Fibroblast of gingiva (primary cell): ENCODE data around the gene TDRD5.
A peak's percentile ranks its signal among the peaks of the same experiment; 100 is the strongest.
"Not testable (repeated sequence)": the region's sequence is repeated elsewhere in the genome, so short reads cannot be mapped to it uniquely, and the experiment has no call there.

Experiments
- DNase-seq: peaks from one replicate; pipeline ENCODE4 v3.0.0-alpha.2; 2011; ENCODE audit warnings: low read depth

The TDRD5 gene

DNA sequence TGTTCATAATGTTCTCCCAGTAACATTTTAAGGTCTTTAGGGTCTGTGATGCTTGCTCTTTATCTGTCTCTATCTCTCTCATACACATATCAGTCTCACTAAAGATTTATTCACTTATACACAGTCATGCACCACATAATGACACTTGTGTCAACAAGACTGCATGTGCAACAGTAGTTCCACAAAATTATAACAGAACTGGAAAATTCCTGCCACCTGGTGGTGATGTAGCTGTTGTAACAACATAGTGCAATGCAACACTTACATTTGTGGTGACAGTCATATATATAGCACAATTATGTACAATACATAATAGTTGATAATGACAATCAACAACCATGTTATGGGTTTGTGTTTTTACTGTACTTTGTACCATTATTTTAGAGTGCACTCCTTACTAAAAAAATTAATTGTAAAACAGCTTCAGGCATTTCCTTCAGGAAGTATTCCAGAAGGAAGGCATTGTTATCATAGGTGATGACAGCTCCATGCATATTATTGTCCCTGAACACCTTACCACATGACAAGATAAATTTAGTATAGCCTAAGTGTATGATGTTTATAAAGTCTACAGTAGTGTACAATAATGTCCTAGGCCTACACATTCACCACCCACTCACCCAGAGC is 8.1 kb downstream of the TDRD5 start:
- DNase-seq, result no peak

DNA sequence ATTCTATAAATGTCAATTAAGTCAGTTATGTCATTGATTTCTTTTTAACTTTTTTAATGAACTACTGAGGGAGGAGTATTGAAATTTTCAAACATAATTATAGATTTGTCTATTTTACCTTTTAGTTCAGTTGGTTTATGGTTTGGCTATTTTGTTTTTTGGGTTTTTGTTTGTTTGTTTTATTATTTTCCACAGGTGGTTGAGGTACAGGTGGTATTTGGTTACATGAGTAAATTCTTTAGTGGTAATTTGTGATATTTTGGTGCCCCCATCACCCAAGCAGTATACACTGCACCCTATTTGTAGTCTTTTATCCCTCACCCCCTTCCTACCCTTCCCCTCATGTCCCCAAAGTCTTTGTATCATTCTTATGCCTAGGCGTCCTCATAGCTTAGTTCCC is 9.5 kb downstream of the TDRD5 start:
- DNase-seq, result no peak

DNA sequence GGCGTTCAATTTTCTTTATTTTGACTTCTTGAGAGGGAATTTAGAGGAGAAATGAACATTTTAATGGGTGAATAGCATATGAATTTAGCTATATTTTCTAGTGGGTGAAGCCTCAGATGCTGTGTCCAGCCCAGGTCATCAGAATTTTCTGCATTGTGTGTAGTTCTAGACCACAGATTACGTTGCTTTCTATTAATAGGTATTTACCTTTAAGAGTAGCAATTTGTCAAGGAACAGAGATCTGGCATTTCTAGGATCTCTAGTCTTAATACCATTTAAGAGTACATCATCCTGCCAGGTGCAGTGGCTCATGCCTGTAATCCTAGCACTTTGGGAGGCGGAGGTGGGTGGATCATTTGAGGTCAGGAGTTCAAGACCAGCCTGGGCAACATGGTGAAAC is 20.7 kb downstream of the TDRD5 start:
- no peak for DNase-seq

DNA sequence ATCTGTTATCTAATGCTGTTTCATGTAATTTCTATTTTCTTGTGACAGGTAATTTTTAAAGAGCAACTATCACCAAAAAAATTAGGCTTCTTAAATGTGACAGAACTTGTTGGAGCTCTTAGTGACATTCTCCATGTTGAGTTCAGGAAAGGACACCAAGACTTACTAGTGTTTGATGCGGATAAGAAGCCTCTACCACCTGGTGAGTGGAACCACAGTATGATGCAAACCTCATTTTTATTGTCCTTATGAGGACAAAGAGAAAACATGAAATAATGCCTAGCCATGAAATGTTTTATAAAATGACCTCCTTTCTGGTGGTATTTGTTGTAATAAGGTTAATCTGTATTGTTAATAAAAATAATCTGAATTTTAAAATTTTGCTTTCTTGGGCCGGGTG is 39.1 kb downstream of the TDRD5 start:
- DNase-seq, result no peak

DNA sequence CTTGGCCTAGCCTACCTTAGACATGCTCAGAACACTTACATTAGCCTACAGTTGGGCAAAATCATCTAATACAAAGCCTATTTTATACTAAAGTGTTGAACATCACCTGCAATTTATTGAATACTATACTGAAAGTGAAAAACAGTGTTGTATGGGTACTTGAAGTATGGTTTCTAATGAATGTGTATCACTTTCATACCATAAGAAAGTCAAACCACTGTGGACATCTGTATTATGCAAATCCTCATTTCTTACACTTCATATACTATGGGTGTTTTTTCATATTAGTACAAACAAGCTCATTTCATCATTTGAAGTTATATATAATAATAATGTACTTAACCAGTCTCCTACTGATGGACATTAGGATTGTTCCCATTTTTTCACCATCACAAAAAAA is 41.2 kb downstream of the TDRD5 start:
- no peak for DNase-seq

DNA sequence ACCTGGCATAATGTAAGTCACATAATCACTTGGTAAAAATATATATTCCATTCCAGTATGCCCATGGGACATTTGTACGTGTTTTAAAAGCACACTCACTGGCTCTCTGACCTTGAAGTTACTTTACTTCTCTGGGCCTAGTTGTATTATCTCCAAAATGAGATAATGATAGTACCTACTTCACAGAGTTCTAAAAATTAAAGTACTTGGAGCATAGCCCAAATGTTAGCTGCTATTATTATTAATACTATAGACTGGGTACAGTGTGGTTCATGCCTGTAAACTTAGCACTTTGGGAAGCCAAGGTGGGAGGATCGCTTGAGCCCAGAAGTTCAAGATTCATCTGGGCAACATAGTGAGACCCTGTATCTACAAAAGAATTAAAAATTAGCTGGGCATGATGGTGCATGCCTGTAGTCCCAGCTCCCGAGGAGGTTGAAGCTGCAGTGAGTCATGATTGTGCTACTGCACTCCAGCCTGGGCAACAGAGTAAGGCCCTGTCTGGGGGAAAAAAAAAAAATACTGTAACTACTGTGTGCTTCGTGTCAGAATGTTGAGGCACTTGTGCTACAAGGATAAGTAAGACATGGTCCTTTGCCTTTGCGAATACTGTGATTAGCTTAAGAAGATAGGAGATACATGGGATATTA is 45.7 kb downstream of the TDRD5 start:
- no peak for DNase-seq

DNA sequence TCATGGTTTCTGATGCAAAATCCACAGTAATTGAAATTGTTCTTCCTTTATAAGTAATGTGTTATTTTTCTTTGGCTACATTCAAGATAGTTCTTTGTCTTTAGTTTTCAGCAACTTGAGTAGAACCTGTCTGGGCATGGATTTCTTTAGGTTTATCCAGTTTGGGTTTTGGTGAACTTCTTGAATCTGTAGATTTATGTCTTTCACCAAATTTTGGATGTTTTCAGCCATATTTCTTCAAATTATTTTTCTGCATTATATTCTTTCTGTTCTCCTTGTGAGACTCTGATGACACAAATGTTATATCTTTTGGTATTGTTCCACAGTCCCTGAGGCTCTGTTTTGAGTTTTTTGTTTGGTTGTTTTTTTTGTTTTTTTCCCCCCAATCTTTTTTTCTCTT is 69.4 kb downstream of the TDRD5 start:
- no peak for DNase-seq

DNA sequence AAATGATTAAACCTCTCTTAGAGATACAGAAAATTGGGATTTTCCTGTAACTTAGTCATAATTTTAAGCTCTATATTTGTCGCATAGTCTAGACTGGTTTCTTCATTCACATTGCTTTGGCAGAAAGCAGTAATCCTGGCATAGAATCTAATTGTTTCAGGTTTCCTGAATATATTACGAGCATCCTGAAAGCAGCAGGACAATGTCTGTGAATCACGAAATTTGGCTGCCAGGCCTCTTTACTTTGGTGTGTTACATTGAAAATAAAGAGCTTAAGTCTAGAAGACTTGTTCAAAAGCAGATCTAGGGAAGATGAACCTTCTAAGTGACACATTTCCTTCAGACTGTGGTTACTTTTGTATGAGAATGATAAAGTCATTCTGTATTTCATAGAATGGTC is 72.2 kb downstream of the TDRD5 start:
- no peak for DNase-seq

DNA sequence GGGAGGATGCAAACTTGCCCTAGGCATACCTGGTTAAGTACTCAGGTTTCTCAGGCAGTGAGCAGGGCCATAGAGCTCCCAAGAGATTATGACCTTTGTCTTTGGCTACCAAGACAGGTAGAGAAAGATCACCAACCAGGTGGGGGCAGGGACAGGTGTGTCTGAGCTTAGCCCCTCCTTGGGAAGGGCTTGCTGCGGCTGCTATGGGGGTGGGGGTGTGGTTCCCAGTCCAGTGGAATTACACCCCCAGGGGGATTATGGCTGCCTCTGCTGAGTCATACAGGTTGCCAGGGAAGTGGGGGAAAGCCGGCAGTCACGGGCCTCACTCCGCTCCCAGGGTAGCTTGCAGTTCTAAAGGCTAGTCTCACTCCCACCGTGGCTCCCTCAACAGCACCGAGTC is 86.2 kb downstream of the TDRD5 start:
- DNase-seq, result no peak

DNA sequence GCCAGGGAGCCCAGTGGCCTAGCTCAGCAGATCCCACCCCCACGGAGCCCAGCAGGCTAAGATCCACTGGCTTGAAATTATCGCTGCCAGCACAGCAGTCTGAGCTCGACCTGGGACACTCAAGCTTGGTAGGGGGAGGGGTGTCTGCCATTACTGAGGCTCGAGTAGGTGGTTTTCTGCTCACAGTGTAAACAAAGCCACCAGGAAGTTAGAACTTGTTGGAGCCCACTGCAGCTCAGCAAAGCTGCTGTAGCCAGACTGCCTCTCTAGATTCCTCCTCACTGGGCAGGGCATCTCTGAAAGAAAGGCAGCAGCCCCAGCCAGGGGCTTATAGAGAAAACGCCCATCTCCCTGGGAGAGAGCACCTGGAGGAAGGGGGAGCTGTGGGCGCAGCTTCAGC is 102.9 kb downstream of the TDRD5 start:
- DNase-seq, result not testable (repeated sequence)

DNA sequence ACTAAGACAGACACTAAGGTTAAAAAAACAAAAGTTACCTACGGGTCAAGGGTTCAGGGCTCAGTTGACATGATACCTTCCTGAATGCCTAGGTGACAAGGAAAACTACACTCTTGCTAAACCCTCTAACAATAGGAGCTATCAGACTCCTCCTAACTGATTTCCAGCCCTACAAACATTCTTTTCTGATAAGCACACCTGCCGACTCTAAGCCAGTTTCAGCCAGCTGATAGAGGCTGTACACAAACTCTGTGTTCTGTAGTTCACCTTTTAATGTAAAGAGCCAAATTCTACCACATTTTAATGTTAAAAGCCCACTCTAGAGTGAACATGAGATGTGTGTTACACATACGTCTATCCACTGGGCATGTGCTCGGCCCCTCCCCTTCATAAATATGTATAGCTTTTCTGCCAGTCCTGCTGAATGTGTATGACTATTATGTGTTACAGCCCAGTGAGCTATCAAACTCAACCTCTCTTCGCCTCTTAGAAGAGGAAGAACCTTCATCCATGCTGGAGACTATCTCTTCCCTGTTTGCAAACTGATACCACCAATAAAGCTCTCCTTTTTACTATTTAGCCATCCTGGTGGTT is 111.4 kb downstream of the TDRD5 start:
- DNase-seq, result no peak

DNA sequence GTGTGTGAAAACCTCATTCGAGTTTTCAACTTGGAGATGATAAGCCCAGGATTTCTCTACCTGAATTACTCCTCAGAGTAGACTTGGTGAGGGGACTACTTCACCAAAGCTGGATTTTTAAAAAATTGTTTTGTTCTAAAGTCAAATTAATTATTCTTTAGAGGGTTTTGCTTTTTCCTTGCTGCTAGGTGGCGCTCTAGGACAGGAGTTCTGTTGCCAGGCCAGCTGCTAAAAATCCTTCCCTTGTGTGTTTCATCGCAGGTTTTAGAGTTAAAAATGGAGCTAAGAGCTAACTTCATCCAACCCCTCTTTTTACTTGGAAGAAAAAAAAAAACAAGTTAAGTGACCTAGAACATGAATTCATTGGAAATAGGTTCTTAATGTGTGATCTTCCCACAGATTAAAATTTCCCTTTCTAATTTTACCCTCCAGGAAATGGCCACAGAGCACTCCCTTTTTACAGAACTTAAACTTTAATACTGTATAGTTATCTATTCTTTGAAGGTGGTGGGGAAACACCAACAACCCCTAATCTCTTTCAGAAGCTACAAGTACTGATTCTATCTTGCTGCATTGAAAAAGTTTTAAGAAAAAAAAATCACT is 114.8 kb downstream of the TDRD5 start:
- DNase-seq, result peak; percentile 51

DNA sequence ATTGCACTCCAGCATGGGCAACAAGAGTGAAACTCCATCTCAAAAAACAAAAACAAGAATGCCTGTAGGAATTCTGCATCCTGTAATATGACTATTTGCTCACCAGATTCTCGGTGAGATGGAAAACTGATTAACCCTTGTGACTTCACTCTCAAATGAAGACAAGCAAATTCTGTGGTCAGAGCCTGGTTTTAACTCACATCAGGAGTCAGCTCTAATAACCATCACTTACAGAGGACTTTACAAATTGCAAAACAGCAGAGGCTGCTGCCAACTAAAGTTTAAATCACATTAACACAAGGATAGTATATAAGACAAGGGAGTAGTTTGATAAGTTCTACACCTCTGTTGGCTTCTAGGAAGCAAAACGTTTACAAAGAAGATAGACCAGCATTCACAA is 115.8 kb downstream of the TDRD5 start:
- DNase-seq, result no peak

DNA sequence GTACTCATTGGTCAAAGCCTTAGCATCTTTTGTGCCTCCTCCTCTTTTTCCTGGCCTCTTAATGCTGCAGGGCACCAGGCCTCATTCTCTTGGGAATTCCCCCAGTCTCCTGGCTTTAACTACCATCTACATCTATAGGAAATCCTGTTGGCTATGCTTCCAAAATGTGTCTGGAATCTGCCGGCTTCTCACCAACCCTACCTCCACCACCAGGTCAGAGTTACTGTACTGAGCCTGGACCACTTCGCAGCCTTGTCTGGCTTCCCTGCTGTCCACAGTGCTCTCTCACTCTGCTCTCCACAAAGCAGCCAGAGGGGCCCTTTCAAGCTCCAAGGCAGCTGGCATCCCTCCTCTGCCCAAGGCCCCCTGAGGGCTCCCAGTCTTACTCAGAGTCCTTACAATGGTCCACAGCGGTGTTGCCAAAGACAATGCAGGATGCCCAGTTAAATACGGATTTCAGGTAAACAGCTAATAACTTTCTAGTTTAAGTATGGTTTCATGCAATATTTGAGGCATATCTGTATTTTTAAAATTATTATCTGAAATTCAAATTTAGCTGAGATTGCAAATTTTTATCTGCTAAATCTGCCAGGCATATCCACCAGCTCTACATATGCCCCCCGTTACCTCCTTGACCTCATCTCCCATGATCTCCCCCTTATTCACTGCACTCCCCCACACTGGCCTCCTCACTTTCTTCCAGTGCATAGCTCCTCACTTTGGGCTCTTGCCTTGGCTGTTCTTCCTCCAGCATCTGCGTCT is 117.0 kb downstream of the TDRD5 start:
- DNase-seq, result no peak

DNA sequence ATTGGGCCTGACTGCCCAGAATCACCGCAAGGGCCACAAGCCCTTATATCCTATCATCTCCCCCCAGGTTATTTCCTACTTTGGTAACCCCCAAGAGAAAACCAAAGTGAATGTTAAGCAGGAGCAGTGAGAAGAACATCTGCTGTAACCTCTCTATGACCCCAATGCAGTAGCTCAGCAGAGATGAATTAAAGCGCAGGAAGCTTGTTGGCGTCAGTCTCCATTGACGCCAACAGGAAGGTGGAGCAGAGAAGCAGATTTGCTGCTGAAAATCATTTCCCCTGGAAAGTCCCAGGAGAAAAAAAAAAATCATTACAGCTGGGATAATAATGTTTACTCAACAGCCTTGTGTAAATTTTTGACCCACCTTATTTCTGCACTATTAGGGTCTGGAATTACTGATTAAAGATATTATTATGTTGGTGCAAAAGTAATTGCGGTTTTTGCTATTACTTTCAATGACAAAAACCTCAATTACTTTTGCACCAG is 118.3 kb downstream of the TDRD5 start:
- no peak for DNase-seq

DNA sequence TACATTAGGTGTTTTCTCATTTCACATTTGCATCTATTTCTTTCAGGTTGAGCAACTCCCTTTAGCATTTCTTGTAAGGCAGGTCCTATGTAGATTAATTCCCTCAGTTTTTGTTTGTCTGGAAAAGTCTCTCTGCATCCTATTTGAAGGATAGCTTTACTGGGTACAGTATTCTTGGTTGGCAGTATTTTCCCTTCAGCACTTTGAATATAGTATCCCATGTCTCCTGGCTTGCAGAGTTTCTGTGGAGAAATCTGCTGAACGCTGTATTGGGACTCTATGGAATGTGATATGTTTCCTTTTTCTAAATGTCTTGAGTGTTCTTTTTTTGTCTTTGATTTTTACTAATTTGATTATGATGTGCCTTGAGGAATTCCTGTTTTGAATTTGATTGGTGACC is 122.5 kb downstream of the TDRD5 start:
- DNase-seq, result no peak

DNA sequence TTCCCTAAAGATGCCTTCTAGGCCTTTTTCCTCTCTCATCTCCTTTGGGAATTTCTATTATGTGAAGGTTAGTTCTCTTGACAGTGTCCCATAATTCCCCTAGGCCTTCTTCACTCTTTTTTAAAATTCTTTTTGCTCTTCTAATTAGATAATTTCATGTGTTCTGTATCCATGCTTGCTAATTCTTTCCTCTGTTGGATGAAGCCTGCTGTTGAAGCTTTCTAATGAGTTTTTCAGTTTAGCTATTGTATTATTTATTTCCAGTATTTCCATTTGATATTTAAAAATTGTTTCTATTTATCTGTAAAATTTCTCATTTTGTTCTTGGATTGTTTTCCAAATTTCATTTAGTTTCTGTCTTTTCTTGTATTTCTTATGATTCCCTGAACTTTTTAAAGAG is 123.0 kb downstream of the TDRD5 start:
- no peak for DNase-seq

DNA sequence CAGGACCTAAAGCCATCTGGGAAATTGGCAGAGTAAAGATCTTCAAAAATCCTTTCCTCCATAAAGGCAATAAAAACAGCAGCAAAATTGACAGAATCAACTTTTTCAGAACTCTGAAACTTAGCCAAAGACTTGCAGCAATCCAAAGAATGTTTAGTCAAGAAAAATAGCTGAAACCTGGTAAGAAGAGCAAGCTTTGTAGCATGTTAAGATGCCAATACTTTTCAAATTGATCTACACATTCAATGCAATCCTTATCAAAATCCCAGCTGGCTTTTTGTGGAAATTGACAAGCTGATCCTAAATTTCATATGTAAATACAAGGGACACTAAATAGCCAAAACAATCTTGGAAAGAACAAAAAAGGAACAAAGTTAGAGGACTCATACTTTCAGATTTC is 127.6 kb downstream of the TDRD5 start:
- DNase-seq, result no peak

DNA sequence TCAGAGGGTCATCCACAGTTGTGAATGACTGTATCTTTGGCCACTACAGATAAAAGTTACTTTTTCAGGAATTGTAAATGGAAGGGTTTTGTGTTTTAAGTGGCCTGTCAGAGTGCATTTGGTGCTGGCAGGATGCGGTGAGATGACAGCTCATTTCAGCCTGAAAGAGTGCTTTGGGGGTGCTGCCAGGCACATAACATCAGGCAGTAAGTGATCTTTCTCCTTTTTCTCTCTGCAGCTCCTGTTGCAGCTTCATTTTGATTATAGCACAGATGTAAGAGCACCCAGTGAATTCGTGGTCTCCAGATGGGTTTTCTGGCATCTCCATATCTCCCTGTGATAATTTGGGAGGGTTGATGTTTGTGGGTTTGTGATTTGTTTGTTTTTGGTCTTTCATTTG is 136.6 kb downstream of the TDRD5 start:
- no peak for DNase-seq

DNA sequence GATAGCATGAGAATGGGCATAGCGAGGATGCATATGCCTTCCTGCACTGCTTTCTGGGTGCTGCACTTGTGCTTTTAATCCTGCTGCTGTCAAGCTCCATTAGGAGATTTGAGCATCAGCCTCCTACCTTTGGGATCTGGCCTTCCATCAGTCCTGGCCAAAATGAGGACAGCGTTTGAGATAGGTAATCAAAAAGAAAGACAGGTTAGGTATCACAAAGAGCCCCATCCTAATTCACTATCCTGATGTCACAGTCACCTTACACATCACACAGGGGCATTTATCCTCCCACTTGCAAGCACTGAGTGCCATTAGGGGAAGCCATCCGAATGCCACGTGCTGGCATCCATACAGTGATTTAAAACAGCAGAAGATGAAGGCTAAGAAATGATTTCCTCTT is 138.2 kb downstream of the TDRD5 start:
- no peak for DNase-seq

DNA sequence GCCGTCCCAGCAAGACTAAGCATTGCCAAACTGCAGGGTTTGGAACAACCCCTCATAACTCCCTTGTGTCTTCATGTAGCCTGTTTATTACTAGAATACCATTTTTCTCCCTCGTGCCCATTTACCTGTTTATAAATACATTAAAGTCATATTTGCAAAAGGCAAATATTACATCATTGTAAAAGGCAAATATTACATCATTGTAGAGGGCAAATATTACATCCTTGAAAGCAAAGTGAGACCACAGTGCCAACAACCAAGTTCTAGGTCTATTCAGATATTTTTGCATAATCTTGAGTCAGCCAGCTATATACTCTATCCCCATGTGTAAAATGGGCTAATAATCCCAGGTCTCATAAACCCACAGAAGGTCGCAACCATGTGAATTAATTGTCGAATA is 140.0 kb downstream of the TDRD5 start:
- DNase-seq, result no peak
